BLaER1 treated with 17β-estradiol and CSF1 and Interleukin-3, amounts not matched to agents 10 nM and 100 nM (cell line): ENCODE data around the gene FOXN3.
A peak's percentile ranks its signal among the peaks of the same experiment; 100 is the strongest.

Source experiments
- H3K27ac ChIP-seq, 11 experiments: shearing (Covaris generic); formaldehyde crosslinking; 2 replicates each; pipeline ENCODE4 v1.8.1; 2022
- H3K27me3 ChIP-seq, 11 experiments: shearing (Covaris generic); formaldehyde crosslinking; 2 replicates each; pipeline ENCODE4 v1.8.1; 2022
- H3K36me3 ChIP-seq, 11 experiments: shearing (Covaris generic); formaldehyde crosslinking; 2 replicates each; pipeline ENCODE4 v1.8.1; 2022
- H3K4me1 ChIP-seq, 10 experiments: shearing (Covaris generic); formaldehyde crosslinking; 2 replicates each; pipeline ENCODE4 v1.8.1; 2022
- H3K4me2 ChIP-seq, 11 experiments: shearing (Covaris generic); formaldehyde crosslinking; 2 replicates each; pipeline ENCODE4 v1.8.1; 2022
- H3K4me3 ChIP-seq, 10 experiments: shearing (Covaris generic); formaldehyde crosslinking; 2 replicates each; pipeline ENCODE4 v1.8.1; 2022
- H3K9ac ChIP-seq, 11 experiments: shearing (Covaris generic); formaldehyde crosslinking; 2 replicates each; pipeline ENCODE4 v1.8.1; 2022
- H3K9me3 ChIP-seq, 11 experiments: shearing (Covaris generic); formaldehyde crosslinking; replicated peaks in 1 of 11; 2 replicates each; pipeline ENCODE4 v1.8.1; 2022
- H4K20me1 ChIP-seq, 11 experiments: shearing (Covaris generic); formaldehyde crosslinking; 2 replicates each; pipeline ENCODE4 v1.8.1; 2022
- Cebpa-rat ChIP-seq, 11 experiments: shearing (Covaris generic); IDR thresholded peaks; 2 replicates each; pipeline ENCODE4 v1.8.1; 2022

Gene FOXN3

DNA sequence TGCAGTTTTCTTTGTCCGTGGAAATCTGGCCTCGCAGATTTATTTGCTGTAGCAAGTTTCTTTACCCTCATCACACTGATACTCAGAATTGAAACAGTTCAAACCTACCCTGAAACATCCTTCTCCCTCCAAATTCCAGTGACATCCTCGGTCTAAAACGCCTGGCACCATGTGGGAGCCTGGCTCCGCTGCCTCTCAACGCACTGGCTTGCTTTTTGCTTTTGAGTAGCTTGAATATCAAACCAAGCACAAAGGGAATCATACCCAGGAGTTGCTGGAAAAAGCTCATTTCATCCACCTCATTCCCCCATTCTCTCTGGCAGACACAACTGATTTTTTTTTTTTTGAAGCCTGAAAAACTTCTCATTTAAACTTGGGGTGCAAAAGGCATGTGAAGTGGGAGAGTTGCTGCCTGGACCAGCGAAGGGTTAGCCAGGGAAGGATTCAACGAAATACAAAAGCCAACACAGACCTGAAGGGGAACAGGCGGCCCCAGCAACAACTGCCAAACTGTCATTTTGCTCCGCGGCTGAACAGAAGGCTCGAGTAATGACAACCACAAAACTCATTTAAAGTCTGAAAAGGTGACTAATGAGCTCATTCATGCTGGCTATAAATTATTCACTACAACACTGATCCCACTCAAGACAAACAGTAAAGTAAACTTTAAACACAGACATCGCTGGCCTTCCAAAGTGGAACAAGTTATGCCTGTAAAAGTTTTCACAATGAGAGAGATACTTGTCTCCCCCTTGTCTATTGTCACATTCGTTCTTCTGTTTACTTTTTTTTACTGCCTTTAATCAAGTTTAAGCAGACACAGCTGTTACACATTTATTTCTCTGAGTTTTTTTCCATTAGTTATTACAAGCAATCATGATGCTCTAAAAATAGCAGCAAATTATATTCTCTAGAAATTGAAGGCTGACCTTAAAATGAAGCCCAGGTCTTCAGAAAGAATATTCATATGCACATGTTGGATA is 12.5 kb upstream of the FOXN3 start:
- H3K27ac ChIP-seq, result peak overlapping the region; percentile 53 to 79 (median 74); a peak in 21 of 22 replicates
- H3K36me3 ChIP-seq, result 0 out of 22 replicates have a peak, but pooled peaks cover 0 to 6% (median 0%) of the 10 kb centered on the region in 11 experiments
- no peaks in the 10 kb centered on the region for H4K20me1 ChIP-seq
- peak overlapping the region; percentile 35 to 62 (median 52); a peak in 18 of 20 replicates for H3K4me3 ChIP-seq
- peaks cover 52 to 98% (median 82%) of the 10 kb centered on the region in 10 experiments for H3K4me1 ChIP-seq
- H3K9me3 ChIP-seq, result 0 out of 22 replicates have a peak, but pooled peaks cover 0 to 4% (median 0%) of the 10 kb centered on the region in 11 experiments
- 0 out of 22 replicates have a peak, but pooled peaks cover 0 to 8% (median 0%) of the 10 kb centered on the region in 11 experiments for H3K27me3 ChIP-seq
- peak overlapping the region; percentile 75 to 98 (median 90) for H3K4me2 ChIP-seq
- TF ChIP-seq Cebpa-rat (IDR thresholded peaks at IDR 0.05), result no peak
- peak overlapping the region; percentile 45 to 76 (median 71) for H3K9ac ChIP-seq

DNA sequence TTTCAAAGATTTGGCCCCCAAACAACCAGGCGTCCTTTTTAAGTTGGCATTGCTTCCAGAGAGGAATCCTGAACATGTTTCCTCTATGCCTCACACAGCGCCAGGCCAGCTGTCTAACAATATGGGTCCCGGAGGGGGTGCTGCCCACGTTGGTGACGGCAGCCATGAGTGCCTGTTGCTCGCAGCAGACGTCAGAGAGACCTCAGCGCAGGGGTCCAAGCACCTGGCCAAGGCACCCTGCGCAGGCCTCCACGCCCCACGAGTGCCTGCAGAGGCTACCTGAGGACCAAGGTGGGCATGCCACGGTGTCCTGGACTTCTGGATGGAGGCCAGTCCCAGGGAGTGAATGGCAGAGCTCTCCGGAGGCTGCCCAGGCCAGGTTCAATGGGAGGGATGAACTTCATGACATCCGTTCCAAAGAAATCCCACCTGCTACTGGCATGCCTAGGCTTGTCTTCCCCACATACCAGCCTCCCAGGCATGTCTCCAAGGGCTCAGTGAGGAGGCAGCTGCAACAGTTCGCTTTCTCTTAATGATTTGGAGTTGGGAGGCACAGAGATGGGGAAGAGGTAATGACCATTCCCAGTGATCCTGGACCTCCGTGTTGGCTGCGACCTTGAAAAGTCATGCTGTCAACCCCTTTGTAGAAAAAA is 11.6 kb upstream of the FOXN3 start:
- Histone ChIP-seq H3K4me1 (peaks cover 54 to 93% (median 78%) of the 10 kb centered on the region in 10 experiments), H3K9me3 (0 out of 22 replicates have a peak, but pooled peaks cover 0 to 4% (median 0%) of the 10 kb centered on the region in 11 experiments), H3K4me3 (peak overlapping the region in 5 of 10 experiments; percentile 7 to 58 (median 51); a peak in 8 of 20 replicates), H3K36me3 (0 out of 22 replicates have a peak, but pooled peaks cover 0 to 6% (median 0%) of the 10 kb centered on the region in 11 experiments), H3K27ac (peak overlapping the region in 8 of 11 experiments; percentile 53 to 79 (median 74); a peak in 17 of 22 replicates), H3K4me2 (peak overlapping the region; percentile 75 to 98 (median 90)), H3K27me3 (peaks cover 0 to 16% (median 0%) of the 10 kb centered on the region in 11 experiments; a peak in 3 of 22 replicates), H3K9ac (peak overlapping the region in 10 of 11 experiments; percentile 45 to 76 (median 70); a peak in 17 of 22 replicates), H4K20me1 (no peaks in the 10 kb centered on the region)
- no peak for TF ChIP-seq Cebpa-rat (IDR thresholded peaks at IDR 0.05)

DNA sequence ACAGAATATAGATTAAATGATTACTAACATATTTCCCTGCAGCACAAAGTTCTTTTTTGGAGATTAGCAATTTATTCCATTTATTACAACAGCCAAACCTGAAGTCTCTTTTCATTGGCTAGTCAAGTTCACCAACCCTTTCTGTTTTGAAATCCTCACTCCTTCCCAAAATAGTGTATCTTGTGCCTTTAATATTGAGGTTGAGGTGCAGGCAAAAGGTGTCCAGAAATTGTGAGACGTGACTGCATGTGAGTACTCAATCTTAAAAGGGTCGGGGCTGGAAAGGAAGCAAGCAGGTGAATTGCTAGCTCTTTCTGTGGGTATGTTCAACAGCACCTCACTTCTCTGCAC is 11.1 kb upstream of the FOXN3 start:
- Histone ChIP-seq H3K27ac (peak overlapping the region in 7 of 11 experiments; percentile 53 to 79 (median 75); a peak in 13 of 22 replicates), H3K9me3 (0 out of 22 replicates have a peak, but pooled peaks cover 0 to 4% (median 0%) of the 10 kb centered on the region in 11 experiments)

DNA sequence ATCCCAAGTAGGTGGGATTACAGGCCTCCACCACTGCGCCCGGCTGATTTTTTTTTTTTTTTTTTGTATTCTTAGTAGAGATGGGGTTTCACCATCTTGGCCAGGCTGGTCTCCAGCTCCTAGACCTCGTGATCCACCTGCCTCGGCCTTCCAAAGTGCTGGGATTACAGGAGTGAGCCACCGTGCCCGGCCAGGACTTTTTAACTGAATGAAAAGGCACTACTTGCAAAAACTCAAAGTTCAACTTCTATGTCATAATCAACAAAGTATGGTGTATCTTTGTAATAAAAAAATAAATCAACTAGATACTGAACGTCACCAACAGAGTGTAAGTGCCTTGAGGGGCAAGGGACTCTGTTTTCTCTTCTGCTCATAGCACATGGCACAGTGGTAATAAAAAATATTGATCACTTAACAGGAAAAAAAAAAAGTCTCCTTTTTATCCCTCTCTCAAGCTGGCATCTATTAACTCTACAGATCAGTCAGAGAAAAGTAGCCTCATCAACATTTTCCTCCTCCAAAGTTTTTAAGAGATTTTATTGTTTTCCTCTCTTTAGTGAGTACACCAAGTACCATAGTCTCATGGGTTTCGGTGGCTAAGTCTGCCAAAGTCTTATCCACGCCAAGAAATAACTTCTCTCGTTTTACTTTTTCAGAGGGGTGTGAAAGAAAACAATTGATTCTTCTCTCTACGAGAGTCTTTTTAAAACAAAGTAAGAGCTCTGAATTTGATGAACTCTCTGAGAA is 10.6 kb upstream of the FOXN3 start:
- no peak overlapping the region for H3K4me3 ChIP-seq
- H3K4me2 ChIP-seq, result peak overlapping the region; percentile 75 to 98 (median 90); a peak in 21 of 22 replicates
- H3K4me1 ChIP-seq, result peaks cover 55 to 83% (median 71%) of the 10 kb centered on the region in 10 experiments
- H3K27ac ChIP-seq, result peak overlapping the region in 4 of 11 experiments; percentile 35 to 79 (median 76); a peak in 5 of 22 replicates
- H3K36me3 ChIP-seq, result 0 out of 22 replicates have a peak, but pooled peaks cover 0 to under 1% (median 0%) of the 10 kb centered on the region in 11 experiments
- H3K27me3 ChIP-seq, result peaks cover 0 to 19% (median 0%) of the 10 kb centered on the region in 11 experiments; a peak in 3 of 22 replicates
- H3K9me3 ChIP-seq, result 0 out of 22 replicates have a peak, but pooled peaks cover 0 to 4% (median 0%) of the 10 kb centered on the region in 11 experiments
- H3K9ac ChIP-seq, result peak overlapping the region in 3 of 11 experiments; percentile 12 to 76 (median 19); a peak in 4 of 22 replicates
- no peaks in the 10 kb centered on the region for H4K20me1 ChIP-seq
- TF ChIP-seq Cebpa-rat (IDR thresholded peaks at IDR 0.05), result no peak

More for the DNA sequence above, 11.1 kb upstream of the FOXN3 start:
- no peak for TF ChIP-seq Cebpa-rat (IDR thresholded peaks at IDR 0.05)
- no peaks in the 10 kb centered on the region for H4K20me1 ChIP-seq
- no peak overlapping the region; a peak in 1 of 20 replicates for H3K4me3 ChIP-seq
- peak overlapping the region in 5 of 11 experiments; percentile 12 to 76 (median 73); a peak in 5 of 22 replicates for H3K9ac ChIP-seq
- H3K4me2 ChIP-seq, result peak overlapping the region; percentile 75 to 98 (median 90)
- peaks cover 0 to 19% (median 0%) of the 10 kb centered on the region in 11 experiments; a peak in 3 of 22 replicates for H3K27me3 ChIP-seq
- H3K4me1 ChIP-seq, result peaks cover 55 to 89% (median 75%) of the 10 kb centered on the region in 10 experiments
- 0 out of 22 replicates have a peak, but pooled peaks cover 0 to 3% (median 0%) of the 10 kb centered on the region in 11 experiments for H3K36me3 ChIP-seq

DNA sequence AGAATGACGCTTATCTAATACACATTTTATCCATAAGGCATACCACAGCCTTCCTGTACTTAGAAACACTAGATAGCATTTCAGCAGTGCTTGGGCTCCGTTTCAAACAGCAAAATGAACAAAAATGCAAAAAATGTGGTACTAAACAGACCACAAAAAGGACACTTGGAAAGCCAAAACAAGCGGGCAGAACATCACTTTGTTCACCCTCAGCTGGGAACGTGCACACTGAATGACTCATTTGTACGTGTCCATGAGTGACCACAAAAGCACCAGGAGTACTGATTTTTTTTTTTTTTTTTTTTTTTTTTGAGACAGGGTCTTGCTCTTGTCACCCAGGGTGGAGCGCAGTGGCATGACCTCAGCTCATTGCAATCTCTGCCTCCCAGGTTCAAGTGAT is 8.9 kb upstream of the FOXN3 start:
- peaks cover 46 to 66% (median 55%) of the 10 kb centered on the region in 10 experiments for H3K4me1 ChIP-seq

DNA sequence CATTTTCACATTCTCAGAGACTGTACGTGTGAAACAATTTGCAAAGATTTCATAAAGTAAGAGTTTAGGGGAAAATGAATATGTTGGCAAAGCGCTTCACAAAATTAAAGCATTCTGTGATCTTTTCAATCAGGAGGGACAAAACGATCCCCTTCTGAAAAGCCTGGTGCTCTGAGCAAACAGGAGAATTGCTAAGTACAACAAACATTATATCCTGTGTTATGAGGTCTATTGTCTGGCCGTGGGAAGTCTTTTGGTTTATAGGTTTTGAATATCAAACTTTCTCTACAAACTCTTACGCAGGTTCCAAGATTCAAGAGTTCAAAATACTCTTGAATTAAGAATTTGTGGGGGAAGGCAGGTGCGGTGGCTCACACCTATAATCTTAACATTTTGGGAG is 7.2 kb upstream of the FOXN3 start:
- Histone ChIP-seq H3K27me3 (peaks cover 0 to 19% (median 0%) of the 10 kb centered on the region in 11 experiments; a peak in 3 of 22 replicates), H3K27ac (no peak overlapping the region), H4K20me1 (no peaks in the 10 kb centered on the region; a peak in 1 of 22 replicates), H3K36me3 (peaks cover 0 to 11% (median 4%) of the 10 kb centered on the region in 11 experiments; a peak in 3 of 22 replicates), H3K4me2 (peak overlapping the region in 1 of 11 experiments; percentile 8; a peak in 1 of 22 replicates), H3K9ac (no peak overlapping the region), H3K9me3 (0 out of 22 replicates have a peak, but pooled peaks cover 0 to 4% (median 0%) of the 10 kb centered on the region in 11 experiments), H3K4me1 (peaks cover 37 to 58% (median 48%) of the 10 kb centered on the region in 10 experiments), H3K4me3 (no peak overlapping the region)
- no peak for TF ChIP-seq Cebpa-rat (IDR thresholded peaks at IDR 0.05)

More for the DNA sequence above, 8.9 kb upstream of the FOXN3 start:
- Histone ChIP-seq H3K27ac (no peak overlapping the region), H3K4me2 (peak overlapping the region in 7 of 11 experiments; percentile 6 to 61 (median 17); a peak in 9 of 22 replicates), H3K36me3 (peaks cover 0 to 11% (median 4%) of the 10 kb centered on the region in 11 experiments; a peak in 2 of 22 replicates), H3K9me3 (0 out of 22 replicates have a peak, but pooled peaks cover 0 to 4% (median 0%) of the 10 kb centered on the region in 11 experiments), H3K27me3 (peaks cover 0 to 19% (median 0%) of the 10 kb centered on the region in 11 experiments; a peak in 3 of 22 replicates), H3K4me3 (no peak overlapping the region), H4K20me1 (no peaks in the 10 kb centered on the region; a peak in 1 of 22 replicates), H3K9ac (no peak overlapping the region)
- TF ChIP-seq Cebpa-rat (IDR thresholded peaks at IDR 0.05), result no peak

DNA sequence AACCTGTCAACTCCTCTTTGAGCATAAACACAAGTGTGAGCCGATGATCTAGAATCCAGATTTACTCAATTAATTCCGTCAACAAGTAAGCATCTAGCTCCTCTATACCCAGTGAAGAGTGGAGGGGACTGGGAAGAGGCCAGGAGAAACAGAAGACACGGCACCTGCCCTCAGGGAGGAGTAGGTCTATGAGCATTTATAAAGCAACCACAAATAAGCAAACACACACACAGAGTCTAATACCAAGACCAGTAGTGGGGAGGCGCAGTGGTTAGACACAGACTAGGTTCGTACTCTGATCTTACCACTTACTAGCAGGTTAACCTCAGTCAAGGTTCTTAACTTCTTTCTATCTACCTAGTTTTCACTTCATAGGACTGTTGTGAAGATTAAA is 5.9 kb upstream of the FOXN3 start:
- H3K9ac ChIP-seq, result no peak overlapping the region
- H3K36me3 ChIP-seq, result peaks cover 0 to 11% (median 4%) of the 10 kb centered on the region in 11 experiments; a peak in 3 of 22 replicates
- peaks cover 0 to 12% (median 0%) of the 10 kb centered on the region in 11 experiments; a peak in 3 of 22 replicates for H3K27me3 ChIP-seq
- H3K4me1 ChIP-seq, result peaks cover 35 to 57% (median 47%) of the 10 kb centered on the region in 10 experiments
- no peaks in the 10 kb centered on the region; a peak in 1 of 22 replicates for H4K20me1 ChIP-seq
- 0 out of 22 replicates have a peak, but pooled peaks cover 0 to 4% (median 0%) of the 10 kb centered on the region in 11 experiments for H3K9me3 ChIP-seq
- H3K4me2 ChIP-seq, result no peak overlapping the region
- no peak for TF ChIP-seq Cebpa-rat (IDR thresholded peaks at IDR 0.05)
- H3K4me3 ChIP-seq, result no peak overlapping the region
- H3K27ac ChIP-seq, result no peak overlapping the region
